Panc1 (cell line): ENCODE results near the gene ADAM11. TPM values are rescaled to one million over a fixed set of nuclear protein-coding genes. Genes with fewer than 3 reads are reported as not detected.

Experiments
- ATAC-seq: fragments of 200-7000 bp; cut with Tn5 transposase; 2 replicates; pipeline ENCODE4 v1.9.1; 2020; ENCODE audit warnings: mild to moderate bottlenecking, moderate library complexity
- BruUV-seq: library from RNA; stranded (reverse); fragments of 400-500 nt; replicated peaks from 2 replicates; lab custom pipeline; 2021; lab: Mats Ljungman, UMichigan
- CTCF ChIA-PET: fragments of 300-600 bp; sonication (Branson Sonifier 250); formaldehyde crosslinking; loops from one replicate; lab custom pipeline; 2022; ENCODE audit warnings: antibody characterized with exemption; lab: Charles Lee
- POLR2A ChIA-PET: fragments of 300-600 bp; sonication (Branson Sonifier 250); formaldehyde crosslinking; loops from one replicate; lab custom pipeline; 2022; ENCODE audit warnings: antibody characterized with exemption; lab: Charles Lee
- DNase-seq: peaks from one replicate; pipeline ENCODE4 v3.0.0-alpha.2; 2010; ENCODE audit warnings: low read depth, low spot score
- H3K27ac ChIP-seq: 2 replicates; pipeline ENCODE4 v1.5.1; 2011; ENCODE audit warnings: mild to moderate bottlenecking, low read length, inconsistent platforms
- H3K27me3 ChIP-seq: fragments of 200-500 bp; sonication (Bioruptor generic); 2 replicates; pipeline ENCODE4 v1.6.0; 2014; ENCODE audit warnings: low read length, inconsistent platforms; ENCODE audit not compliant: control insufficient read depth, insufficient read depth
- H3K36me3 ChIP-seq: fragments of 200-500 bp; sonication (Bioruptor generic); 2 replicates; pipeline ENCODE4 v1.5.1; 2014; ENCODE audit warnings: inconsistent platforms, mild to moderate bottlenecking, low read length, moderate library complexity; ENCODE audit not compliant: control insufficient read depth, insufficient read depth
- H3K4me1 ChIP-seq: 2 replicates; pipeline ENCODE4 v1.5.1; 2011; ENCODE audit warnings: inconsistent platforms, mild to moderate bottlenecking, low read length, moderate library complexity; ENCODE audit not compliant: control insufficient read depth, insufficient read depth
- H3K4me3 ChIP-seq, 2 experiments: 2 replicates each; pipeline ENCODE4 v1.5.1; 2011 to 2012; ENCODE audit warnings: low read depth in 2 of 2, low read length in 2 of 2, mild to moderate bottlenecking in 2 of 2, inconsistent platforms in 1 of 2, moderate library complexity in 1 of 2
- H3K9me3 ChIP-seq: fragments of 200-500 bp; sonication (Bioruptor generic); 2 replicates; pipeline ENCODE4 v1.5.1; 2014; ENCODE audit warnings: low read depth, mild to moderate bottlenecking, inconsistent platforms, low read length, moderate library complexity; ENCODE audit not compliant: control insufficient read depth, insufficient read depth
- CTCF ChIP-seq: fragments of 450-650 bp; IDR thresholded peaks from 2 replicates; pipeline ENCODE4 v1.5.1; 2017; ENCODE audit warnings: mild to moderate bottlenecking
- POLR2AphosphoS5 ChIP-seq: IDR thresholded peaks from 2 replicates; pipeline ENCODE4 v1.6.1; 2012; ENCODE audit warnings: mild to moderate bottlenecking, low read depth, low read length, moderate library complexity
- REST ChIP-seq, 2 experiments: IDR thresholded peaks; 2 replicates each; pipeline ENCODE4 v1.6.1; 2011 to 2012; ENCODE audit warnings: low read depth in 2 of 2, control low read depth in 1 of 2, low read length in 1 of 2, mild to moderate bottlenecking in 1 of 2, moderate library complexity in 1 of 2; ENCODE audit not compliant: insufficient read depth in 1 of 2
- SIN3A ChIP-seq: IDR thresholded peaks from 2 replicates; pipeline ENCODE4 v1.6.1; 2012; ENCODE audit warnings: low read depth, mild to moderate bottlenecking, low read length, moderate library complexity, borderline replicate concordance; ENCODE audit not compliant: insufficient read depth
- TCF7L2 ChIP-seq: IDR thresholded peaks from 2 replicates; pipeline ENCODE4 v1.6.1; 2011; ENCODE audit warnings: mild to moderate bottlenecking, low read depth, low read length, inconsistent platforms
- in situ Hi-C: cut with HindIII; loops from 2 replicates; pipeline ENCODE4 v1.10.0; 2016; ENCODE audit warnings: low sequenced_read_pairs, low pct_unique_long_range_greater_than_20kb
- intact Hi-C: fragments of 100-400 bp; cut with micrococcal nuclease; formaldehyde crosslinking; loops from one replicate; pipeline ENCODE4 v1.10.0; 2022; ENCODE audit not compliant: unreplicated experiment
- total RNA-seq: library from RNA; stranded (reverse); gene quantifications from one replicate; pipeline ENCODE4 v1.2.1, GENCODE V29; 2021; ENCODE audit not compliant: unreplicated experiment

The ADAM11 gene
- total RNA-seq, 1 experiment from 2014 or later = 3.5 TPM

GRCh38 chr17:44751331-44751730 lies 7.5 kb upstream of the ADAM11 start:
- Histone ChIP-seq H3K27ac (no peak overlapping the region), H3K4me1 (no peaks in the 10 kb centered on the region), H3K27me3 (no peaks in the 10 kb centered on the region), H3K9me3 (no peaks in the 10 kb centered on the region), H3K36me3 (no peaks in the 10 kb centered on the region), H3K4me3 (no peak overlapping the region)
- BruUV-seq = no TSS peak
- ATAC-seq (no peak), DNase-seq (no peak)
- CTCF ChIA-PET = no interaction called here
- in situ Hi-C loops (no loop called here), intact Hi-C loops (no loop called here)
- TF ChIP-seq POLR2AphosphoS5 (no peak), SIN3A (no peak), TCF7L2 (no peak), CTCF (no peak), REST (IDR thresholded peaks at IDR 0.05; ENCODE audit: insufficient read depth in 1 of 2, low read depth in 2 of 2, low read length in 1 of 2) (no peak)
- POLR2A ChIA-PET = no interaction called here

- intact Hi-C loops = no loop called here
- H3K4me3 ChIP-seq = no peak overlapping the region
- no peaks in the 10 kb centered on the region for H3K27me3 ChIP-seq
- in situ Hi-C loops = no loop called here
- CTCF ChIA-PET = interaction anchor here (0.6 to 1.0 kb wide), 2 partner anchors 11 to 13 kb away, joined by 3 read pairs; no protein-coding TSS in a partner anchor
- no peak overlapping the region for H3K27ac ChIP-seq
- no TSS peak for BruUV-seq
- TF ChIP-seq SIN3A = no peak
- TF ChIP-seq REST (IDR thresholded peaks at IDR 0.05; ENCODE audit: insufficient read depth in 1 of 2, low read depth in 2 of 2, low read length in 1 of 2) = no peak
- no peak for TF ChIP-seq POLR2AphosphoS5
- no peak for TF ChIP-seq CTCF
- TF ChIP-seq TCF7L2 = no peak
- H3K36me3 ChIP-seq = no peaks in the 10 kb centered on the region
- H3K4me1 ChIP-seq = no peaks in the 10 kb centered on the region
- DNase-seq (no peak), ATAC-seq (no peak)
- H3K9me3 ChIP-seq = no peaks in the 10 kb centered on the region
- POLR2A ChIA-PET = no interaction called here
Observed at GRCh38 chr17:44751806-44752205, 7.0 kb upstream of the ADAM11 start.
